Transverse colon (tissue), 4 donors: ENCODE measurements around the gene LAP3. TPM values are rescaled to one million over a fixed set of nuclear protein-coding genes. Genes with fewer than 3 reads are reported as not detected.
A peak's percentile ranks its signal among the peaks of the same experiment; 100 is the strongest.

Experiments used
- DNase-seq: peaks from one replicate; pipeline ENCODE4 v3.0.0-alpha.2; 2019
- H3K27ac ChIP-seq, 4 donors: fragments of 200-600 bp; sonication (generic); 2 replicates each; pipeline ENCODE4 v1.5.1; 2016 to 2018; ENCODE audit warnings: inconsistent platforms in 4 of 4
- H3K27me3 ChIP-seq: fragments of 200-600 bp; sonication (generic); 2 replicates; pipeline ENCODE4 v1.5.1; 2017; ENCODE audit warnings: inconsistent platforms
- H3K36me3 ChIP-seq, 4 donors: fragments of 200-600 bp; sonication (generic); 2 replicates each; pipeline ENCODE4 v1.5.1; 2017 to 2019; ENCODE audit warnings: inconsistent platforms in 4 of 4
- H3K4me1 ChIP-seq, 4 donors: fragments of 200-600 bp; sonication (generic); 2 replicates each; pipeline ENCODE4 v1.5.1; 2017 to 2020; ENCODE audit warnings: inconsistent platforms in 4 of 4
- H3K4me3 ChIP-seq, 4 donors: fragments of 200-600 bp; sonication (generic); 1 replicate in 1 of 4; 2 replicates in 3 of 4; pipeline versions ENCODE4 v1.5.1 to v1.6.1; 2017 to 2019; ENCODE audit warnings: inconsistent platforms in 4 of 4
- H3K9me3 ChIP-seq, 2 donors: fragments of 200-600 bp; sonication (generic); 2 replicates each; pipeline ENCODE4 v1.5.1; 2017 to 2019; ENCODE audit warnings: inconsistent platforms in 2 of 2
- EP300 ChIP-seq: sonication (generic); formaldehyde crosslinking; IDR thresholded peaks from one replicate; pipeline ENCODE4 v1.6.1; 2017; ENCODE audit warnings: antibody characterized with exemption, low read depth
- POLR2A ChIP-seq: fragments of 450-650 bp; IDR thresholded peaks from one replicate; pipeline ENCODE4 v1.6.1; 2016; ENCODE audit warnings: antibody characterized with exemption, mild to moderate bottlenecking, moderate library complexity
- POLR2AphosphoS5 ChIP-seq, 3 donors: sonication (generic); formaldehyde crosslinking; IDR thresholded peaks; one replicate each; pipeline ENCODE4 v1.6.1; 2016; ENCODE audit warnings: antibody characterized with exemption in 3 of 3
- WGBS, 2 donors: methylation state at CpG; one replicate each; pipeline ENCODE4 v1.1.5; 2018; ENCODE audit warnings: low coverage in 1 of 2; 5-methylcytosine and 5-hydroxymethylcytosine counted together
- in situ Hi-C, 4 donors: fragments of 200-750 bp; cut with MboI; loops; one replicate each; pipeline versions ENCODE4 v1.15.0 to v1.15.1; 2017; ENCODE audit warnings: low sequenced_read_pairs in 3 of 4, low pct_ligation_motif_present in 1 of 4, low pct_unique_long_range_greater_than_20kb in 1 of 4
- intact Hi-C: fragments of 100-400 bp; cut with DNase I; formaldehyde crosslinking; loops from one replicate; pipeline ENCODE4 v1.15.1; 2023; ENCODE audit warnings: low total_unique reads
- total RNA-seq, 4 donors: library from RNA; depleted of rRNA; stranded (reverse); fragments of >200 nt; gene quantifications; one replicate each; pipeline ENCODE4 v1.1.0, GENCODE V29; 2016
- TF ChIP-seq, protein P1 (sequence below), 5 experiments: fragments of 200-600 bp in 3 of 5; fragments of 450-650 bp in 2 of 5; sonication (generic) in 3 of 5; IDR thresholded peaks; 1 replicate in 2 of 5; 2 replicates in 3 of 5; pipeline ENCODE4 v1.5.1; 2016 to 2017; ENCODE audit warnings: antibody characterized with exemption in 5 of 5, inconsistent platforms in 3 of 5, mild to moderate bottlenecking in 2 of 5, moderate library complexity in 1 of 5

The LAP3 gene
- total RNA-seq, 4 donors from 2014 or later, result 53.5 to 85.0 (median 56.0) TPM

DNA sequence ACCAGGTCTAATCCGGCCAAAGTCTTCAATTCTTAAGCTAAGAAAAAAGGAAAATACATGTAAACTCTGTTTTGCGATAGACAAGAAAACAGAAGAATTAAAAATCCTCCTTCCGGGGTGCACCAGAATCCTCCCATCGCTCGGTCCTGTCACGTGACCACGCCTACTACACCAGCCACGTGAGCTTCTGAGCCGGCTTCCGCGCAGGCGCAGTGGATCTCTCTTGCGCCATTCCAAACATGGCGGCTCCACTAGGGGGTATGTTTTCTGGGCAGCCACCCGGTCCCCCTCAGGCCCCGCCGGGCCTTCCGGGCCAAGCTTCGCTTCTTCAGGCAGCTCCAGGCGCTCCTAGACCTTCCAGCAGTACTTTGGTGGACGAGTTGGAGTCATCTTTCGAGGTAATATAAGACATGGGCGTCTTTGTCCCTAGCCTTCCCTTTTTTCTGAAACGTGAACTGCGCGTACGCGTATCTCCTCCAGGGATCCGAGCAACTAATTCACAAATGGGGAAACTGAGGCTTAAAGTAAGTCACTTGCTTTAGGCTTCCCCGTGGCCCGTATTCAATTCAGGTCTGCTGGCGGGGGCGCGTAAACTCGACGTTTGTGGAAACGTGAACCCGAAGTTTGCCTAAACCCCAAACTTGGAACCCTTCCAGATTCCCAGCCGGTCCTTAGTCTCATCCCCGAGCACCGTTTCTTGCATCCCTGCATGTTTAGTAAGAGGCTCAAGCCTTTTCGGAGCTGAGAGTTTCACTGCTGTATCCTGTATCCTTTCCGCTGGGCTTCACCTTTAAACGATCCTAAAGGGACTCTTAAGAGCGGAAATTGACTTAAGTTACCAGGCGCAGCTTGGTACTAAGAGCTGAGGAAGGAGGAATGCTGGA lies 37.7 kb downstream of the LAP3 start, which contains the start of gene MED28:
Gene MED28 (plus strand): TSS at position 226 of the 884 bp plus-strand sequence. CDS start 14 bp downstream, at position 240.
- peak within 1 kb of the TSS; percentile 54 to 94 (median 71) for H3K4me3 ChIP-seq
- TF ChIP-seq POLR2A, result peak; percentile 92
- TF ChIP-seq, protein P1, sequence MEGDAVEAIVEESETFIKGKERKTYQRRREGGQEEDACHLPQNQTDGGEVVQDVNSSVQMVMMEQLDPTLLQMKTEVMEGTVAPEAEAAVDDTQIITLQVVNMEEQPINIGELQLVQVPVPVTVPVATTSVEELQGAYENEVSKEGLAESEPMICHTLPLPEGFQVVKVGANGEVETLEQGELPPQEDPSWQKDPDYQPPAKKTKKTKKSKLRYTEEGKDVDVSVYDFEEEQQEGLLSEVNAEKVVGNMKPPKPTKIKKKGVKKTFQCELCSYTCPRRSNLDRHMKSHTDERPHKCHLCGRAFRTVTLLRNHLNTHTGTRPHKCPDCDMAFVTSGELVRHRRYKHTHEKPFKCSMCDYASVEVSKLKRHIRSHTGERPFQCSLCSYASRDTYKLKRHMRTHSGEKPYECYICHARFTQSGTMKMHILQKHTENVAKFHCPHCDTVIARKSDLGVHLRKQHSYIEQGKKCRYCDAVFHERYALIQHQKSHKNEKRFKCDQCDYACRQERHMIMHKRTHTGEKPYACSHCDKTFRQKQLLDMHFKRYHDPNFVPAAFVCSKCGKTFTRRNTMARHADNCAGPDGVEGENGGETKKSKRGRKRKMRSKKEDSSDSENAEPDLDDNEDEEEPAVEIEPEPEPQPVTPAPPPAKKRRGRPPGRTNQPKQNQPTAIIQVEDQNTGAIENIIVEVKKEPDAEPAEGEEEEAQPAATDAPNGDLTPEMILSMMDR (IDR thresholded peaks at IDR 0.05), result peak in 3 of 5 experiments; percentile 20 to 55 (median 50)
- TF ChIP-seq POLR2AphosphoS5 (IDR thresholded peaks at IDR 0.05), result peak; percentile 90 to 91 (median 91)
- TF ChIP-seq EP300, result no peak
- no peaks in the 10 kb centered on the region for H3K9me3 ChIP-seq
- peak; percentile 97 for DNase-seq
- WGBS, 2 donors, result 0% methylated on average over 46 of the region's 46 CpGs; no CpG with 5 or more reads in 1 of the 2 donors
- no peaks in the 10 kb centered on the region for H3K27me3 ChIP-seq
- in situ Hi-C loops (loop anchor here in 1 of 4 donors (5.0 kb wide), 1 partner anchor 37 kb away; the partner anchor contains the start of gene LAP3), intact Hi-C loops (loop anchor here (1.0 kb wide), 1 partner anchor 37 kb away; the partner anchor contains the start of gene LAP3)
- peak within 1 kb of the TSS; percentile 76 to 95 (median 90) for H3K27ac ChIP-seq
- H3K36me3 ChIP-seq, result peaks cover 0 to 7% (median 0%) of the 10 kb centered on the region in 4 donors
- H3K4me1 ChIP-seq, result peaks cover 17 to 48% (median 22%) of the 10 kb centered on the region in 4 donors

DNA sequence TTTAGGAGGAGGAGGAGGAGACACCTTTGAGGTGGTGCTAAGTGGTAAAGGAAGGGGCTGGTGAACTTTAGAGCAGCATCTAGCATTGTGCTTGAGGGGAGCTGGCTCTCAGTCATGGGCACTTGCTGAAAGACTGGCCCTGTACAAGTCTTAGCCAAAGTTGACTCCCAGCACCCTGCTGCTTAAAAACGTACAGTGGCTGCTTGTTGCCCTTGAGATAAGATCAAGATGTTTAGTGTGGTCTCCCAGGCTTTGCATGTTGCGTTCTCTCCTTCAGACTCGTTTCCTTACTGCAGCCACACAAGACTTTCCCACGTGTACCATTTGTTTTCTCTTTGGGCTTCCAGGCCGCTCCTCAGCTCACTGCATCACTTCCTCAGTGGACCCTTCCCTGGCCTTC lies 39.3 kb downstream of the LAP3 start:
- H3K4me1 ChIP-seq, result peaks cover 17 to 48% (median 22%) of the 10 kb centered on the region in 4 donors
- no peak overlapping the region for H3K27ac ChIP-seq
- intact Hi-C loops (no loop called here), in situ Hi-C loops (loop anchor here in 1 of 4 donors (5.0 kb wide), 1 partner anchor 39 kb away; the partner anchor contains the start of gene LAP3)
- no peaks in the 10 kb centered on the region for H3K27me3 ChIP-seq
- WGBS, 2 donors, result 71% methylated on average over 5 of the region's 5 CpGs; no CpG with 5 or more reads in 1 of the 2 donors
- peaks cover 0 to 24% (median 8%) of the 10 kb centered on the region in 4 donors for H3K36me3 ChIP-seq
- DNase-seq, result no peak
- H3K4me3 ChIP-seq, result peak overlapping the region in 1 of 4 donors; percentile 94
- H3K9me3 ChIP-seq, result no peaks in the 10 kb centered on the region
- TF ChIP-seq POLR2A (no peak), POLR2AphosphoS5 (IDR thresholded peaks at IDR 0.05) (no peak), EP300 (no peak)
- TF ChIP-seq, protein P1 (IDR thresholded peaks at IDR 0.05), result no peak

DNA sequence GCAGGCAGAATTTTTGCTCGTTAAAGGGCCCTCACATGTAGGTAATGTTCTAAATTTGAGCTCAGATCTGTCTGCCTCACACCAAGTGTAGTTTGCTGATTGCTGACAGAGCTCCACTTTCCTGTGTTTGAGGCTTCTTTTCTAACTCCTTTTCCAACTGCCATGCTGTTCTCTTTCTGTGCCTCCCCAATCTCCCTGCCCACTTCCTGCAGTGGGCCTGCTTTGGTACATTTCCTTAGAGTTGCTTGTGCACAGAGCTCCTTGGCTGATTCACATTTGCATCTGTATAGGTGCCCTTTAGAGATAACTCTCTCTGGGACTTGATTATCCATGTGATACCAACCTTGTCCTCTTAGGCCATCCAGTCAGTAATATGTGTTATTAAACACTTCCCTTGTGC lies 41.9 kb downstream of the LAP3 start:
- DNase-seq, result no peak
- Histone ChIP-seq H3K27me3 (no peaks in the 10 kb centered on the region), H3K36me3 (peaks cover 0 to 50% (median 22%) of the 10 kb centered on the region in 4 donors), H3K4me3 (no peak overlapping the region), H3K9me3 (no peaks in the 10 kb centered on the region), H3K27ac (no peak overlapping the region), H3K4me1 (peaks cover 16 to 43% (median 21%) of the 10 kb centered on the region in 4 donors)
- intact Hi-C loops (no loop called here), in situ Hi-C loops (loop anchor here in 1 of 4 donors (5.0 kb wide), 1 partner anchor 42 kb away; the partner anchor contains the start of gene LAP3)
- WGBS, 2 donors, result 0 to 67% methylated on average over 1 of the region's 1 CpG
- TF ChIP-seq POLR2A (no peak), POLR2AphosphoS5 (IDR thresholded peaks at IDR 0.05) (no peak), EP300 (no peak)
- TF ChIP-seq, protein P1 (IDR thresholded peaks at IDR 0.05), result no peak
